ENCODE measurements around the gene WDR72. TPM values are rescaled to one million over a fixed set of nuclear protein-coding genes. Genes with fewer than 3 reads are reported as not detected.

WDR72 gene
- total and polyA plus RNA-seq, 12 donors, result 0.09 TPM; not detected in 11

GRCh38 chr15:53581513-53581912 lies 177.9 kb downstream of the WDR72 start:
- intact Hi-C loops (cut with DNase I), result no loop called here
- TF ChIP-seq, protein P1, sequence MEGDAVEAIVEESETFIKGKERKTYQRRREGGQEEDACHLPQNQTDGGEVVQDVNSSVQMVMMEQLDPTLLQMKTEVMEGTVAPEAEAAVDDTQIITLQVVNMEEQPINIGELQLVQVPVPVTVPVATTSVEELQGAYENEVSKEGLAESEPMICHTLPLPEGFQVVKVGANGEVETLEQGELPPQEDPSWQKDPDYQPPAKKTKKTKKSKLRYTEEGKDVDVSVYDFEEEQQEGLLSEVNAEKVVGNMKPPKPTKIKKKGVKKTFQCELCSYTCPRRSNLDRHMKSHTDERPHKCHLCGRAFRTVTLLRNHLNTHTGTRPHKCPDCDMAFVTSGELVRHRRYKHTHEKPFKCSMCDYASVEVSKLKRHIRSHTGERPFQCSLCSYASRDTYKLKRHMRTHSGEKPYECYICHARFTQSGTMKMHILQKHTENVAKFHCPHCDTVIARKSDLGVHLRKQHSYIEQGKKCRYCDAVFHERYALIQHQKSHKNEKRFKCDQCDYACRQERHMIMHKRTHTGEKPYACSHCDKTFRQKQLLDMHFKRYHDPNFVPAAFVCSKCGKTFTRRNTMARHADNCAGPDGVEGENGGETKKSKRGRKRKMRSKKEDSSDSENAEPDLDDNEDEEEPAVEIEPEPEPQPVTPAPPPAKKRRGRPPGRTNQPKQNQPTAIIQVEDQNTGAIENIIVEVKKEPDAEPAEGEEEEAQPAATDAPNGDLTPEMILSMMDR (IDR thresholded peaks at IDR 0.05), result no peak
- DNase-seq, result no peak
- Histone ChIP-seq H3K36me3 (no peaks in the 10 kb centered on the region), H3K27me3 (peaks cover 0 to 4% (median 0%) of the 10 kb centered on the region in 7 donors), H3K4me3 (no peak overlapping the region), H3K27ac (no peak overlapping the region), H3K4me1 (no peaks in the 10 kb centered on the region), H3K9me3 (no peaks in the 10 kb centered on the region)
- no peak for ATAC-seq
- 74 to 75% methylated on average over 1 of the region's 1 CpG for WGBS, 2 donors

DNA sequence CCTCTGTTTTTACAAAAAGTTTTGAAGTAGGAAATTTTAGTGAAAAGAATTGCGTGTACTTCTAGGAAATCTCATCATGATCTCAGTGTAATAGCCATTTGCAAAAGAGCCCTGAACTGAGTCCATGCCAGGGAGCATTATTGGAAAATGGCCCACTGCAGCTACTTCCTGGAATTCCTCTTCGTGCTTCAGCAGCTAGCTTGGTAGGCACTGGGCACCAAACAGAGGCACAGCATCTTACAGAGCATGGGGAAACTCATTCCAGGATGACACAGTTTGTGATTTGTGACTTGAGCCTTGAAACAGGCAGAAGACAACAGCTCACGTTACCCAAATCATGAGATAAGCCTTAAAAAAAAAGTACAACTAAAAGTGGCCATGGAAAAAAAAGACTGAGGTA lies 179.1 kb downstream of the WDR72 start:
- intact Hi-C loops (cut with DNase I), result no loop called here
- H3K27ac ChIP-seq, result no peak overlapping the region
- TF ChIP-seq, protein P1 (IDR thresholded peaks at IDR 0.05), result no peak
- no peaks in the 10 kb centered on the region for H3K36me3 ChIP-seq
- ATAC-seq, result no peak
- H3K4me3 ChIP-seq, result no peak overlapping the region
- H3K9me3 ChIP-seq, result no peaks in the 10 kb centered on the region
- DNase-seq, result no peak
- H3K27me3 ChIP-seq, result peaks cover 0 to 4% (median 0%) of the 10 kb centered on the region in 7 donors
- no peaks in the 10 kb centered on the region for H3K4me1 ChIP-seq
- 31 to 37% methylated on average over 3 of the region's 3 CpGs for WGBS, 2 donors

DNA sequence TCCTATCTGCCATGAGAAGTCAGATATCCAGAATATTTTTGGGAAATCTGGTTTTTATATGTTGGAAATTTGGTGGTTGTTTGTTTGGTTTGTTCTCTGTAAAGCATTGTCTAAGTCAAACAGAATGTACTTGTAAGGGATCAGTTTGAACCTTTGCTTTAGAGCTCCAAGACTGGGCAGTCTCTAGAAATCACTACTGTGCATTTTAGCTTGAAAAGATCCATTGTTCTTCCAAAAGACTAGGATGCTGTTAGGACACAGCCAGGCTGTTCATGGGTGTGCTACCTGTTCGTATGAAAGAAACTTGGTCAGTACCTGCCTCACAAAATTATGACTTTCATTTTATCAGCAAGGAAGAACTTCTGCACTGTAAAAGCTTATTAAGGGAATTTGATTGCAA lies 182.6 kb downstream of the WDR72 start:
- intact Hi-C loops (cut with DNase I), result no loop called here
- no peaks in the 10 kb centered on the region for H3K4me1 ChIP-seq
- H3K27ac ChIP-seq, result no peak overlapping the region
- WGBS, 2 donors, result 34 to 62% methylated on average over 1 of the region's 1 CpG
- TF ChIP-seq, protein P1 (IDR thresholded peaks at IDR 0.05), result no peak
- DNase-seq (no peak), ATAC-seq (no peak)
- no peaks in the 10 kb centered on the region for H3K27me3 ChIP-seq
- no peaks in the 10 kb centered on the region for H3K36me3 ChIP-seq
- H3K4me3 ChIP-seq, result no peak overlapping the region
- no peaks in the 10 kb centered on the region for H3K9me3 ChIP-seq

GRCh38 chr15:53573091-53573490 lies 186.4 kb downstream of the WDR72 start:
- no peak for ATAC-seq
- peaks cover 0 to 10% (median 0%) of the 10 kb centered on the region in 11 donors for H3K9me3 ChIP-seq
- no peaks in the 10 kb centered on the region for H3K36me3 ChIP-seq
- TF ChIP-seq, protein P1 (IDR thresholded peaks at IDR 0.05), result no peak
- H3K4me1 ChIP-seq, result no peaks in the 10 kb centered on the region
- no peak overlapping the region for H3K4me3 ChIP-seq
- no peak for DNase-seq
- H3K27ac ChIP-seq, result no peak overlapping the region
- intact Hi-C loops (cut with DNase I), result no loop called here
- H3K27me3 ChIP-seq, result no peaks in the 10 kb centered on the region

Measured in heart right ventricle (tissue), 16 donors.